Prostate gland (tissue), 2 donors: ENCODE measurements around the gene TMEM132A.

ENCODE experiments used
- CTCF ChIP-seq, 4 experiments: fragments of 200-600 bp in 2 of 4; fragments of 450-650 bp in 2 of 4; sonication (generic) in 2 of 4; IDR thresholded peaks; 1 replicate in 3 of 4; 2 replicates in 1 of 4; pipeline ENCODE4 v1.5.1; 2016 to 2019; ENCODE audit warnings: antibody characterized with exemption in 4 of 4, mild to moderate bottlenecking in 2 of 4, moderate library complexity in 2 of 4
- POLR2A ChIP-seq: fragments of 450-650 bp; IDR thresholded peaks from one replicate; pipeline ENCODE4 v1.6.1; 2016; ENCODE audit warnings: antibody characterized with exemption, mild to moderate bottlenecking

- no peak for TF ChIP-seq CTCF (IDR thresholded peaks at IDR 0.05)
- TF ChIP-seq POLR2A = no peak
These were observed 12.9 kb downstream of the TMEM132A start for GRCh38 chr11:60937144-60937527.
